Measurements from ENCODE around the gene TDRD7. TPM values are rescaled to one million over a fixed set of nuclear protein-coding genes. Genes with fewer than 3 reads are reported as not detected.

The TDRD7 gene
- total and polyA plus RNA-seq, 2 of the 13 experiments (the other 11 are each of a cell fraction or from before 2014, with no cell fraction given), result 9.8 to 15.5 TPM

GRCh38 chr9:97468658-97469448, 57.0 kb downstream of the TDRD7 start (continued):
- TF ChIP-seq TRIM22 (IDR thresholded peaks at IDR 0.05), result no peak

DNA sequence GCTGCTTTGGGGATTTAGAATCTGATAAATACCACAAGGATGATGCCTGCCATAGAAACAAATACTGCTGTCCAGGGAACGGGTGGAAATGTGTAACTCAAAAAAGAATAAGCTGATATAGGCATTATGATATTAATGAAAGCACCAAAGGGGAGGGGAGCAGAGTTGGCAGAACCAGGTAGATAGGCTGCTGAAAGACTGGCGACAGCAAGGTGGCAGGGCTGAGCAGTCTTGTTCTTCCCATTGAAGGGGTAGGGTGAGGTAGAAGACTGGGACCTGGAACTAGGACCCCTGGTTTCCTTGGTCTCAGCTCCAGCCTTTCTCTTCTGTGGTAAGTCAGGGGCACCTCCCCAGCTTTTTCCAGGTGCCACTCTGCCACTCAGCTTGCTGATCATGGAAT, 58.2 kb downstream of the TDRD7 start:
- no peak for FAIRE-seq
- intact Hi-C loops (cut with micrococcal nuclease; ENCODE audit: unreplicated experiment) (no loop called here), in situ Hi-C loops (cut with HindIII; ENCODE audit: extremely low pct_ligation_motif_present, low pct_unique_long_range_greater_than_20kb) (no loop called here)
- 97% methylated on average over 2 of the region's 2 CpGs for WGBS (ENCODE audit: low lambda C conversion rate)
- H3K36me3 ChIP-seq (replicated peaks in 1 of 2; ENCODE audit: control insufficient read depth in 1 of 2, insufficient read depth in 2 of 2, low read length in 2 of 2), result peaks cover 3 to 18% of the 10 kb centered on the region in 2 experiments; a peak in 4 of 5 replicates
- no peak for DNase-seq (ENCODE audit: low spot score)
- no peaks in the 10 kb centered on the region for H3K79me2 ChIP-seq (ENCODE audit: insufficient read depth, low read length)
- no peak for TF ChIP-seq MEIS2 (CRISPR knock-in tag; IDR thresholded peaks at IDR 0.05)
- no peak for TF ChIP-seq ZNF451 (CRISPR knock-in tag; IDR thresholded peaks at IDR 0.05)
- TF ChIP-seq ZHX2 (IDR thresholded peaks at IDR 0.05; ENCODE audit: low read depth), result no peak
- TF ChIP-seq ZHX2 (CRISPR knock-in tag; IDR thresholded peaks at IDR 0.05; ENCODE audit: borderline replicate concordance), result no peak
- no peak for TF ChIP-seq ZNF205 (CRISPR knock-in tag; IDR thresholded peaks at IDR 0.05)
- TF ChIP-seq, protein P1, sequence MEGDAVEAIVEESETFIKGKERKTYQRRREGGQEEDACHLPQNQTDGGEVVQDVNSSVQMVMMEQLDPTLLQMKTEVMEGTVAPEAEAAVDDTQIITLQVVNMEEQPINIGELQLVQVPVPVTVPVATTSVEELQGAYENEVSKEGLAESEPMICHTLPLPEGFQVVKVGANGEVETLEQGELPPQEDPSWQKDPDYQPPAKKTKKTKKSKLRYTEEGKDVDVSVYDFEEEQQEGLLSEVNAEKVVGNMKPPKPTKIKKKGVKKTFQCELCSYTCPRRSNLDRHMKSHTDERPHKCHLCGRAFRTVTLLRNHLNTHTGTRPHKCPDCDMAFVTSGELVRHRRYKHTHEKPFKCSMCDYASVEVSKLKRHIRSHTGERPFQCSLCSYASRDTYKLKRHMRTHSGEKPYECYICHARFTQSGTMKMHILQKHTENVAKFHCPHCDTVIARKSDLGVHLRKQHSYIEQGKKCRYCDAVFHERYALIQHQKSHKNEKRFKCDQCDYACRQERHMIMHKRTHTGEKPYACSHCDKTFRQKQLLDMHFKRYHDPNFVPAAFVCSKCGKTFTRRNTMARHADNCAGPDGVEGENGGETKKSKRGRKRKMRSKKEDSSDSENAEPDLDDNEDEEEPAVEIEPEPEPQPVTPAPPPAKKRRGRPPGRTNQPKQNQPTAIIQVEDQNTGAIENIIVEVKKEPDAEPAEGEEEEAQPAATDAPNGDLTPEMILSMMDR (CRISPR knock-in tag; IDR thresholded peaks at IDR 0.05), result peak; percentile 26; the same call in 1 of the 2 replicates
- ChIA-PET CTCF (ENCODE audit: low intra/inter-chr PET ratio, low total read pairs) (interaction anchor here (3.1 kb wide), 1 partner anchor 128 kb away, joined by 23 read pairs; no protein-coding TSS in a partner anchor), POLR2A (no interaction called here)
- H3K4me2 ChIP-seq (ENCODE audit: low read depth, low read length), result no peak overlapping the region
- H3K9me3 ChIP-seq (ENCODE audit: low read length), result no peaks in the 10 kb centered on the region
- no peak overlapping the region for H3K27ac ChIP-seq (ENCODE audit: extremely low read length, insufficient read depth, low read length)
- no peak for ATAC-seq
- H3K9ac ChIP-seq (ENCODE audit: insufficient read depth, low read depth, low read length), result no peak overlapping the region
- BruUV-seq (replicated peaks), result no TSS peak
- no peaks in the 10 kb centered on the region for H3K27me3 ChIP-seq (ENCODE audit: control insufficient read depth in 1 of 2, insufficient read depth in 2 of 2, low read length in 2 of 2)
- no peaks in the 10 kb centered on the region for H3K4me1 ChIP-seq (ENCODE audit: insufficient read depth, low read length)
- H3K4me3 ChIP-seq (replicated peaks in 1 of 3; ENCODE audit: insufficient read depth in 1 of 3, low read depth in 2 of 3, low read length in 3 of 3), result no peak overlapping the region
- H4K20me1 ChIP-seq (ENCODE audit: insufficient read depth, low read length), result no peaks in the 10 kb centered on the region
- H2AFZ ChIP-seq (ENCODE audit: low read length), result no peak overlapping the region

Data from HepG2 (cell line).